Stimulated activated naive CD4-positive, alpha-beta T cell (primary cell): ENCODE results near the gene PDHB.

Experiments used
- DNase-seq, 6 experiments: peaks; one replicate each; lab custom pipeline; 2025; lab: John Stamatoyannopoulos, UW

PDHB gene

DNA sequence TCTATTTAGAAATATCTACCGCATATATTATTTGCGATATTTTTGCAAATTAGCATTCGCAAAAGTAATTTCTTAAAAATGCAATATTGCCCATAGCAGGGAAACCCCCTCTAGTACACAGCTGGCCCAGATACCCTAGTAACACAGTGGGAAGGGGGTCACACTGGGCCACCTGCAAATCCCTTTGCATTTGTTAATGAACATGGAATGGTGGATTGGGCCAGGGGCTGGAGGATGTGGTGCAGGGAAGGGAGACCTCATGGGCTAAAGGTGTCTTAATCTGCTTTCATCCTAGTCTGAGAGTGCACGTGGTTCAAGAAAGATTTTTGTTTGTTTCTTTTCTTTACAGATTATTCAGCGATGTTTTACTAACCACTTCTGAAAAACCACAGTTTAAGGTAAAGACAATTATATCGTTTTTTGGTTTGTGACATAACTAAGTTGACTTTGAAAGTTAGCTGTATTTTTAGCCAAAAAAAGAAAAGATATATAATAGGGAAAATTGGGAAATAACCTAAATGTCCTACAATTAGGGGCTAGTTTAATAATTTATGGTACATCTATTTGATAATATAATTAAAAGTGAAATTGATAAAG lies 30.0 kb downstream of the PDHB start:
- DNase-seq, result no peak

GRCh38 chr3:58398669-58399333 lies 34.8 kb downstream of the PDHB start:
- DNase-seq, result no peak

- DNase-seq, result no peak
Measured at GRCh38 chr3:58394339-58394738, 39.3 kb downstream of the PDHB start.

DNA sequence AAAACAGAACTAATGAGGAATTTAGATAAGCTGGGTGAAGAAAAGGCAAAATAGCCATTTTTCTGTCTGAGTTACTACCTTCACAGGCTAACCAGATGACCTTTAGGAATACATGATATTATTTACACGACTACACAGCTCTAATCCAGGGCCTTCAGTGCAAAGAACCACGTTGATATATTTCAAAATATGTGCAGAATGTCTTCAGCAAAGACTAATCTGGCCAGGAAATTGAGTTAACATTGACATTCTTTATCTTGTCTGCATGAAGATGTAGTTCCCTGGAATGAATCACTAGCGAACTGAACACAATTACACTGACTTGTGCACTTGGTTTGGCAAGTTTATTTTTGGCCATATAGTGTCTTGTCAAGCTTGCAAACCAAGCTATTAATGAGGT lies 41.5 kb downstream of the PDHB start:
- no peak for DNase-seq

GRCh38 chr3:58391156-58391865 lies 42.3 kb downstream of the PDHB start:
- DNase-seq, result no peak

GRCh38 chr3:58388550-58389091 lies 45.0 kb downstream of the PDHB start:
- no peak for DNase-seq

GRCh38 chr3:58387650-58388546 lies 45.7 kb downstream of the PDHB start:
- no peak for DNase-seq

- no peak for DNase-seq
Measured at GRCh38 chr3:58386626-58387365, 46.8 kb downstream of the PDHB start.

DNA sequence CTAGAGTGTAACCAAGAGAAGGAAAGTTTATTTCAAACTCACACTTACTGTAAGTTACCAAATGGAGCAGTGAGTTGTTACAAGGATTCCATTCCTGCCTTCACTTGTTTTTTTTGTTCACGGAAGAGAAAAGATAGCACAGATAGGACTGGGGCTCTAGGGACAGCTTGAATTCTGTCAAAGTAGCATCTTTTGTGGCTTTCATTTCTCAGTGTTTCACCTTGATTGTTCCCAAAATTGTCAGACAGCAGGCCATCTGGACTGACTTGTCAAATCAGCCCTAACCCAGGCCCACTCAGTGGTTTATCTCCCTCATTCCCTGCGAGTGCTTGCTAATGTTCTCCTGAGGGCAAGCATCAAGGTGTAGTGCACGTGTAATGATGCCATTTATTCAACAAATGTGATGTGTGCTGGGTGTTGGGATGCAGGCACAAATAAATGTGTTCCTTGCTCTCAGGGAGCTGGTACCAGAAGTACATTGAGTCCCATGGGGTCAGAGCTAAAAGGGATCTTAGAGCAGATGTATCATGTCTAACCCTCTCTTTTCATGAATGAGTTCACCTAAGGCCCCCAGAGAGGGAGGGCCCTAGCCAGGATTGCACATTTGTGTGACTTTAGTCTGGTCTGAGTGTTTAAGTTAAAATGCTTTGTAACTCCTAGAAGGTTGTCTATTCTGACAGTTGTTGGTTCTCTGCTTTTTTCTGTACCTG lies 49.1 kb downstream of the PDHB start:
- no peak for DNase-seq

DNA sequence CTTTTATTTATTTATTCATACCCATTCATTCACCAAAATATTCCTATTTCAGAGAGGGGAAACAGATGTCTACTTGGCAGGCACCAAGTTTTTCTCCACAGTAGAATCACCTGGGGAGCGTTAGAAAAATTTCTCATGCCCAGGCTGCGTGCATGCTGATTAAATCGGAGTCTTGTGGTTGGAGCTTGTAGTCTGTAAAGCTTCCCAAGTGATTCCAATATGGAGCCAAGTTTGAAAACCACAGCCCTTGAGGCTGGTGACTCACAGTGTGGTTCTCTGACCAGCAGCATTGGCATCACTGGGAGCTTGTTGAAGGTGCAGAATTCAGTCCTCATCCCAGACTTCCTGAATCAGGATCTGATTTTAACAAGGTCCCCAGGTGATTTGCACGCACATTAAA lies 49.7 kb downstream of the PDHB start:
- no peak for DNase-seq

- no peak for DNase-seq
Measured at GRCh38 chr3:58383476-58383875, 50.2 kb downstream of the PDHB start.

DNA sequence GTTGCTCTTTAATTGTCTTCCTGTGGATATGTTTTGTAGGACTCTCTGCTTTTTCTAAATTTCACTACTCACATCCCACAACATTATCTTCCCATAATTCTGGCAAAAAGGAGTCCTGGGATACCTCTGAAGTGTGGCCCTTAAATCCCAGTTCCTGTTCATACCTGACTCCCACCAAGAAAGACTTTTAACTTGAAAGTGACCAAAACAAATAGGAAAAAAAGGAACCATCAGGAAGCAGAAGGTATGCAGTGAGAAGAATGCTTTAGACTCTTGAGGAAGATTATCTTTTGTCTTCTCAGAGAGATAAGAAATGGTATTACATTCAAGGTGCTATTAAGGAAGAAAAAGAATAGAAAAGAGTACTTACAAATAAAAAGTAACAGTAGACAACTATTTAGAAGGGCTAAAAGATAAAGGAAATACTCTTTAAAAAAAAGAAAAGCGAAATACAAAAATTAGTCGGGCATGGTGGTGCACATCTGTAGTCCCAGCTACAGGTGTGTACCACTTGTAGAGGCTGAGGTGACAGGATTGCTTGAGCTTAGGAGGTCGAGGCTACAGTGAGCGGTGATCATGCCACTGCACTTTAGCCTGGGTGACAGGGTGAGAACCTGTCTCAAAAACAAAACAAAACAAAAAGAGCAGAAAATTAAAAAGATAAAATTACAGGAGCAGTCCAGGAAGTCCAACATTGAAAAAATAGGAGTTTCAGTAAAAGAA lies 54.1 kb downstream of the PDHB start:
- no peak for DNase-seq

DNA sequence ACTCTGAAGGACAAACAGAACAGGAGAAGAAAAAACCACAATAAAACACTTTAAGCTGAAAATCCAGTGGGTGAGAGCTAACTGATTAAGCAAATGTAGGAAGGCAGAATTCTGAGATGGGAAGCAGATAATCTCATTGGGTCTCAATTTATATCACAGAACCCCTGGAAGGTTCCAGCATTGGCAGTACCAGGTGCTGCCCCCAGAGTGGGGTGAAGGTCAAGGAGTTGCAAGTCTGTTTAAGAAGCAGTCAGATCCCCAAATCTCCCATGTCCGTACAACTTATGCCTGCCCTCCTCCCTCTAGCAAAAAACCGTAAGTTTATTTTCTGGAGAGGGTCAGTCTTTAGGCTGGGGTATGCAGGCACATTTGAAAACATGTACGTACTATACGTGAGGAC lies 55.9 kb downstream of the PDHB start:
- DNase-seq, result no peak
